Astrocyte (in vitro differentiated cells and primary cell): ENCODE results near the gene POU6F2. TPM values are rescaled to one million over a fixed set of nuclear protein-coding genes. Genes with fewer than 3 reads are reported as not detected.

ENCODE experiments used
- DNase-seq: peaks from one replicate; pipeline ENCODE4 v3.0.0-alpha.2; 2010; ENCODE audit warnings: low read depth
- FAIRE-seq: peaks from 2 replicates; lab custom pipeline; 2011; peaks lifted over from hg19 to GRCh38; lab: Jason Lieb, UNC
- H2AFZ ChIP-seq: 2 replicates; pipeline ENCODE4 v1.6.0; 2012; ENCODE audit warnings: low read depth, low read length, inconsistent platforms
- H3K27ac ChIP-seq: 2 replicates; pipeline ENCODE4 v1.5.1; 2011; ENCODE audit warnings: low read depth, low read length, inconsistent platforms
- H3K27me3 ChIP-seq: 2 replicates; pipeline ENCODE4 v1.6.0; 2011; ENCODE audit warnings: low read length, inconsistent platforms; ENCODE audit not compliant: insufficient read depth
- H3K36me3 ChIP-seq: 2 replicates; pipeline ENCODE4 v1.5.1; 2011; ENCODE audit warnings: low read length, inconsistent platforms; ENCODE audit not compliant: insufficient read depth
- H3K4me1 ChIP-seq: 2 replicates; pipeline ENCODE4 v1.5.1; 2011; ENCODE audit warnings: low read length, inconsistent platforms; ENCODE audit not compliant: insufficient read depth
- H3K4me2 ChIP-seq: 2 replicates; pipeline ENCODE4 v1.6.0; 2012; ENCODE audit warnings: low read length, inconsistent platforms
- H3K4me3 ChIP-seq: 2 replicates; pipeline ENCODE4 v1.5.1; 2011; ENCODE audit warnings: low read depth, mild to moderate bottlenecking, low read length, inconsistent platforms; ENCODE audit not compliant: insufficient read depth
- H3K79me2 ChIP-seq: 2 replicates; pipeline ENCODE4 v1.6.0; 2012; ENCODE audit warnings: mild to moderate bottlenecking, low read length, inconsistent platforms; ENCODE audit not compliant: insufficient read depth
- H3K9ac ChIP-seq: 2 replicates; pipeline ENCODE4 v1.6.0; 2012; ENCODE audit warnings: mild to moderate bottlenecking, low read length, inconsistent platforms
- H3K9me3 ChIP-seq: 2 replicates; pipeline ENCODE4 v1.5.1; 2012; ENCODE audit warnings: low read depth, mild to moderate bottlenecking, low read length, inconsistent platforms; ENCODE audit not compliant: insufficient read depth
- H4K20me1 ChIP-seq: 2 replicates; pipeline ENCODE4 v1.6.0; 2012; ENCODE audit warnings: low read length, inconsistent platforms; ENCODE audit not compliant: insufficient read depth
- H3K27ac Mint-ChIP-seq: one replicate; pipeline ENCODE4 v1.8.0; 2021; ENCODE audit warnings: mild to moderate bottlenecking, mixed read lengths; ENCODE audit not compliant: unreplicated experiment
- H3K27me3 Mint-ChIP-seq: one replicate; pipeline ENCODE4 v1.8.0; 2021; ENCODE audit warnings: low read depth, mixed read lengths; ENCODE audit not compliant: unreplicated experiment
- H3K36me3 Mint-ChIP-seq: one replicate; pipeline ENCODE4 v1.8.0; 2021; ENCODE audit warnings: low read depth, mixed read lengths; ENCODE audit not compliant: unreplicated experiment
- H3K4me1 Mint-ChIP-seq: one replicate; pipeline ENCODE4 v1.8.0; 2021; ENCODE audit warnings: low read depth, mixed read lengths; ENCODE audit not compliant: unreplicated experiment
- H3K4me3 Mint-ChIP-seq: one replicate; pipeline ENCODE4 v1.8.0; 2021; ENCODE audit warnings: mild to moderate bottlenecking, moderate library complexity, mixed read lengths; ENCODE audit not compliant: unreplicated experiment
- H3K9me3 Mint-ChIP-seq: one replicate; pipeline ENCODE4 v1.8.0; 2021; ENCODE audit warnings: mild to moderate bottlenecking, mixed read lengths; ENCODE audit not compliant: unreplicated experiment
- CTCF ChIP-seq: IDR thresholded peaks from 2 replicates; pipeline ENCODE4 v1.5.1; 2011; ENCODE audit warnings: low read depth, mild to moderate bottlenecking, inconsistent platforms, low read length, moderate library complexity; ENCODE audit not compliant: insufficient read depth
- EZH2 ChIP-seq: IDR thresholded peaks from 2 replicates; pipeline ENCODE4 v1.6.1; 2012; ENCODE audit warnings: mild to moderate bottlenecking, low read length, inconsistent platforms; ENCODE audit not compliant: insufficient read depth
- total RNA-seq: library from RNA; stranded (reverse); gene quantifications from 2 replicates; pipeline ENCODE4 v1.2.1, GENCODE V29; 2021

The POU6F2 gene
- total RNA-seq, 1 donor from 2014 or later: 0.45 TPM

DNA sequence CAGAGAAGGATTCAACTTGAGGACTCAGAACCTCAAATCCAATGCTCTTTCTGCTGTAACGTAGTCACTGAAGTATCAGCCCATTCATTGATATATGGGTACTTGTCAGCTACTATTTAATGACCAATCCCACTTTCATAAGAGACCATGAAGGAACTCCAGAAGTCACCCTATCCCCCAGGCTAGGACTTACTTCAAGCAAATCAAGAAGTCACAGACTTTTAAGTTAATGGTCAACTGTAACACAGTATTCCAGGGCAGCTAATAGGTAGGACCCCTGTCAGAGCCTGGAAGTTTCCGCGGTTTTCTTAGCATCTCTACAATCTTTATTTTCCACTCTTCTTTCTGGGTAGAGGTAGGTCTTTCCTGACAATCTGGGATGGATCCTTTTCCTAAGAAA is 269.9 kb downstream of the POU6F2 start:
- H3K36me3 Mint-ChIP-seq: no peaks in the 10 kb centered on the region
- no peaks in the 10 kb centered on the region for H3K9me3 Mint-ChIP-seq
- H3K9me3 ChIP-seq: no peaks in the 10 kb centered on the region
- DNase-seq (no peak), FAIRE-seq (no peak)
- H3K4me1 ChIP-seq: peaks cover 5% of the 10 kb centered on the region
- H4K20me1 ChIP-seq: no peaks in the 10 kb centered on the region
- no peak overlapping the region for H3K4me3 ChIP-seq
- no peak overlapping the region for H3K4me2 ChIP-seq
- peaks cover 43% of the 10 kb centered on the region for H3K4me1 Mint-ChIP-seq
- no peak overlapping the region for H3K27ac Mint-ChIP-seq
- H3K27me3 ChIP-seq: no peaks in the 10 kb centered on the region
- no peak overlapping the region for H2AFZ ChIP-seq
- no peak overlapping the region for H3K4me3 Mint-ChIP-seq
- H3K79me2 ChIP-seq: no peaks in the 10 kb centered on the region
- no peak for TF ChIP-seq EZH2
- TF ChIP-seq CTCF: no peak
- H3K9ac ChIP-seq: no peak overlapping the region
- H3K27me3 Mint-ChIP-seq: no peaks in the 10 kb centered on the region
- H3K27ac ChIP-seq: no peak overlapping the region
- H3K36me3 ChIP-seq: no peaks in the 10 kb centered on the region

DNA sequence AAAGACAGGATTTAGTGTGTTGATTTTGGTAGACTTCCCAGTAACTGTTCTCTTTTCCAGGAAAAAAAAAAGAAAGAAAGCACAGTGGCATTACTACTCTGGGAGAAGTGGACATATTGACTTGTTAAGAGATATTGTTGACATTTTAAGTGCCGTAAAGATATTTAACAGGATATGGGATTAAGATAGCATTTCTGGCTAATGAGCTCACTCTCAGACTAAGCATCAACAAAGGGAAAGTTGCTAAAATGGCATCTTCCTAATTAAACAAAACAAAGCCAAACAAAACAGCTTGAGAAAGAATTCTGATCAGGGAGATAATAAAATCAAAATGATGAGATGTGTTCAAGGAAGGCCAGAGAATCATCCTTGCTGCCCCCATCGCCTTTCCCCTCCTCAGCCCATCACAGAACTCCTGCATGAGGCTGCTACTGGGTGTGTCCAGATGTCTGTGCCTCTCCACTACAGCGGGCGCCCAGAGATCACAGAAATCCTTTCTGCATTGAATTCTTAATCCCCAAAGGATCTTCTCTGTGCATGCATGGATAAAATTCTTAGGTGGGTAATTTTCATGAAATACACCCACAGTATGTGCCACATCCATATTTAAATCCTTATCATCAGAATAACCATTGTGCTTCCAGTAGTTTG is 270.5 kb downstream of the POU6F2 start:
- no peak overlapping the region for H3K4me3 Mint-ChIP-seq

GRCh38 chr7:39248692-39249090 is 271.0 kb downstream of the POU6F2 start:
- Histone ChIP-seq H3K4me2 (no peak overlapping the region), H3K4me1 (peaks cover 9% of the 10 kb centered on the region), H2AFZ (no peak overlapping the region), H3K9ac (no peak overlapping the region), H3K27ac (no peak overlapping the region), H3K27me3 (no peaks in the 10 kb centered on the region), H3K9me3 (no peaks in the 10 kb centered on the region), H4K20me1 (no peaks in the 10 kb centered on the region), H3K79me2 (no peaks in the 10 kb centered on the region), H3K4me3 (no peak overlapping the region), H3K36me3 (no peaks in the 10 kb centered on the region)
- H3K9me3 Mint-ChIP-seq: no peaks in the 10 kb centered on the region
- no peaks in the 10 kb centered on the region for H3K36me3 Mint-ChIP-seq
- H3K4me1 Mint-ChIP-seq: peaks cover 54% of the 10 kb centered on the region
- no peak for TF ChIP-seq CTCF
- H3K27me3 Mint-ChIP-seq: no peaks in the 10 kb centered on the region
- DNase-seq (no peak), FAIRE-seq (no peak)
- H3K4me3 Mint-ChIP-seq: no peak overlapping the region
- H3K27ac Mint-ChIP-seq: no peak overlapping the region

More for the DNA sequence above, 270.5 kb downstream of the POU6F2 start:
- H3K27ac ChIP-seq: no peak overlapping the region
- H2AFZ ChIP-seq: no peak overlapping the region
- no peak overlapping the region for H3K9ac ChIP-seq
- no peaks in the 10 kb centered on the region for H3K36me3 ChIP-seq
- no peaks in the 10 kb centered on the region for H4K20me1 ChIP-seq
- no peak for TF ChIP-seq EZH2
- no peak for DNase-seq
- no peak overlapping the region for H3K27ac Mint-ChIP-seq
- H3K4me1 Mint-ChIP-seq: peaks cover 49% of the 10 kb centered on the region
- FAIRE-seq: no peak
- no peak overlapping the region for H3K4me2 ChIP-seq
- H3K4me1 ChIP-seq: peaks cover 7% of the 10 kb centered on the region
- no peaks in the 10 kb centered on the region for H3K9me3 ChIP-seq
- no peaks in the 10 kb centered on the region for H3K27me3 Mint-ChIP-seq
- H3K36me3 Mint-ChIP-seq: no peaks in the 10 kb centered on the region
- no peaks in the 10 kb centered on the region for H3K27me3 ChIP-seq
- no peaks in the 10 kb centered on the region for H3K9me3 Mint-ChIP-seq
- no peaks in the 10 kb centered on the region for H3K79me2 ChIP-seq
- no peak overlapping the region for H3K4me3 ChIP-seq
